A673 (cell line): ENCODE measurements around the gene SSBP3. TPM values are rescaled to one million over a fixed set of nuclear protein-coding genes. Genes with fewer than 3 reads are reported as not detected.

Source experiments
- BruUV-seq: library from RNA; stranded (reverse); fragments of 400-500 nt; replicated peaks from 2 replicates; lab custom pipeline; 2021; lab: Mats Ljungman, UMichigan
- CTCF ChIA-PET: fragments of 300-600 bp; sonication (Branson Sonifier 250); formaldehyde crosslinking; loops from one replicate; lab custom pipeline; 2022; ENCODE audit warnings: antibody characterized with exemption; lab: Charles Lee
- POLR2A ChIA-PET: fragments of 300-600 bp; sonication (Branson Sonifier 250); formaldehyde crosslinking; loops from one replicate; lab custom pipeline; 2022; ENCODE audit warnings: antibody characterized with exemption; ENCODE audit not compliant: low non-redundant PET; lab: Charles Lee
- DNase-seq: peaks from one replicate; pipeline ENCODE4 v3.0.0-alpha.2; 2015; ENCODE audit warnings: low spot score
- H3K27ac ChIP-seq: fragments of 200-600 bp; sonication (generic); 2 replicates; pipeline ENCODE4 v1.5.1; 2016; ENCODE audit warnings: mixed run types, low read depth, mild to moderate bottlenecking, mixed read lengths, antibody characterized with exemption, low read length; ENCODE audit not compliant: poor library complexity, severe bottlenecking
- H3K27me3 ChIP-seq: fragments of 200-600 bp; sonication (generic); replicated peaks from 2 replicates; pipeline ENCODE4 v1.6.1; 2017; ENCODE audit warnings: mixed run types, low read depth, mild to moderate bottlenecking, mixed read lengths, antibody characterized with exemption, low read length; ENCODE audit not compliant: insufficient read depth, poor library complexity
- H3K36me3 ChIP-seq: fragments of 200-600 bp; sonication (generic); 2 replicates; pipeline ENCODE4 v1.6.1; 2016; ENCODE audit warnings: mixed run types, mild to moderate bottlenecking, mixed read lengths, antibody characterized with exemption, low read length; ENCODE audit not compliant: insufficient read depth, poor library complexity, severe bottlenecking
- H3K4me1 ChIP-seq: fragments of 200-600 bp; sonication (generic); 2 replicates; pipeline ENCODE4 v1.6.1; 2017; ENCODE audit warnings: mixed run types, mild to moderate bottlenecking, mixed read lengths, antibody characterized with exemption, low read length; ENCODE audit not compliant: insufficient read depth, poor library complexity, severe bottlenecking
- H3K4me3 ChIP-seq: fragments of 200-600 bp; sonication (generic); 2 replicates; pipeline ENCODE4 v1.5.1; 2016; ENCODE audit warnings: low read depth, mixed run types, mild to moderate bottlenecking, mixed read lengths, low read length; ENCODE audit not compliant: poor library complexity, severe bottlenecking
- H3K9me3 ChIP-seq: fragments of 200-600 bp; sonication (generic); 2 replicates; pipeline ENCODE4 v1.6.1; 2016; ENCODE audit warnings: mixed run types, low read depth, mild to moderate bottlenecking, mixed read lengths, antibody characterized with exemption, low read length; ENCODE audit not compliant: poor library complexity, severe bottlenecking
- CTCF ChIP-seq: fragments of 300-800, 200-600 bp; sonication (generic); conservative IDR thresholded peaks from 2 replicates; pipeline ENCODE4 v1.5.1; 2017; ENCODE audit warnings: low read depth, mild to moderate bottlenecking, antibody characterized with exemption, low read length, moderate library complexity, mixed read lengths
- EZH2 ChIP-seq: fragments of 200-600 bp; sonication (generic); IDR thresholded peaks from 2 replicates; pipeline ENCODE4 v1.6.1; 2017; ENCODE audit warnings: borderline replicate concordance, low read depth, mild to moderate bottlenecking, mixed read lengths, antibody characterized with exemption, low read length; ENCODE audit not compliant: poor library complexity, severe bottlenecking
- intact Hi-C: fragments of 100-400 bp; cut with micrococcal nuclease; formaldehyde crosslinking; loops from one replicate; pipeline ENCODE4 v1.10.0; 2022; ENCODE audit not compliant: unreplicated experiment
- total RNA-seq: library from RNA; stranded (reverse); gene quantifications from 2 replicates; pipeline ENCODE4 v1.2.3, GENCODE V29; 2021

The SSBP3 gene
- total RNA-seq, 1 experiment from 2014 or later = 43.0 TPM

GRCh38 chr1:54337034-54337433, 69.2 kb downstream of the SSBP3 start:
- no TSS peak for BruUV-seq

GRCh38 chr1:54336116-54336515, 70.1 kb downstream of the SSBP3 start:
- peaks cover 16% of the 10 kb centered on the region for H3K4me1 ChIP-seq
- ChIA-PET CTCF (no interaction called here), POLR2A (no interaction called here)
- no peaks in the 10 kb centered on the region for H3K9me3 ChIP-seq
- TF ChIP-seq EZH2 = no peak
- no peak for TF ChIP-seq CTCF
- no peaks in the 10 kb centered on the region for H3K36me3 ChIP-seq
- H3K27ac ChIP-seq = no peak overlapping the region
- no peak for DNase-seq
- no peaks in the 10 kb centered on the region for H3K27me3 ChIP-seq
- intact Hi-C loops = no loop called here
- no peak overlapping the region for H3K4me3 ChIP-seq
- BruUV-seq = no TSS peak

More at GRCh38 chr1:54337034-54337433, 69.2 kb downstream of the SSBP3 start:
- DNase-seq = no peak
- peaks cover 8% of the 10 kb centered on the region for H3K4me1 ChIP-seq
- no peaks in the 10 kb centered on the region for H3K27me3 ChIP-seq
- no peaks in the 10 kb centered on the region for H3K9me3 ChIP-seq
- ChIA-PET CTCF (no interaction called here), POLR2A (no interaction called here)
- intact Hi-C loops = no loop called here
- no peak overlapping the region for H3K27ac ChIP-seq
- no peak for TF ChIP-seq CTCF
- TF ChIP-seq EZH2 = no peak
- H3K36me3 ChIP-seq = no peaks in the 10 kb centered on the region
- no peak overlapping the region for H3K4me3 ChIP-seq

GRCh38 chr1:54335755-54336108, 70.5 kb downstream of the SSBP3 start:
- H3K9me3 ChIP-seq = no peaks in the 10 kb centered on the region
- H3K4me1 ChIP-seq = peaks cover 20% of the 10 kb centered on the region
- H3K36me3 ChIP-seq = no peaks in the 10 kb centered on the region
- CTCF ChIA-PET = no interaction called here
- peak; percentile 29 for DNase-seq
- no peak for TF ChIP-seq EZH2
- TF ChIP-seq CTCF = no peak
- intact Hi-C loops = no loop called here
- H3K27ac ChIP-seq = no peak overlapping the region
- BruUV-seq = no TSS peak
- POLR2A ChIA-PET = no interaction called here
- H3K4me3 ChIP-seq = no peak overlapping the region
- H3K27me3 ChIP-seq = no peaks in the 10 kb centered on the region
